ENCODE measurements around the gene SLC36A2.
"Not testable (repeated sequence)": the region's sequence is repeated elsewhere in the genome, so short reads cannot be mapped to it uniquely, and the experiment has no call there.

SLC36A2 gene

GRCh38 chr5:151320481-151320880 is 26.9 kb downstream of the SLC36A2 start:
- no peak for DNase-seq

GRCh38 chr5:151318850-151319732 is 28.3 kb downstream of the SLC36A2 start:
- DNase-seq = no peak

DNA sequence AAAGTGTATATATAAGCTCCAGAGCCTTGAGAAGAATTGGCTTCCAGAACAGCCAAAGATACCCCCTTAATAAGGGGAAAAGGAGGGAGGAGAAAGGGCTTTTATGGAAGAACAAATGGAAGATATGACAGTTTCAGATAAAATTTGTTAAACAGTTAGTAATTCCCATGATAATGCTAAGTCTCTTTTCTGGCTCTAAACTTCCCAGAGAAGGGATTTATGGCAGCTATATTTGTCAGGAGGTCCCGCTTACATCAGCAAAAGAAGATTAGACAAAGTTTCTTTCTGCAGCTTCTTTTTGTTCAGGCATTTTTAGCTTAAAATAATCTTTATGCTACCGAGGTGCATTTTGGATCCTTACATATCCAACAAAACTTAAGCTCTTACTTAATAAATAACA is 29.5 kb downstream of the SLC36A2 start:
- DNase-seq = no peak

GRCh38 chr5:151315998-151316597 is 31.3 kb downstream of the SLC36A2 start:
- DNase-seq = no peak

GRCh38 chr5:151313357-151313756 is 34.0 kb downstream of the SLC36A2 start:
- DNase-seq = no peak

- no peak for DNase-seq
These were observed 34.5 kb downstream of the SLC36A2 start for GRCh38 chr5:151312756-151313324.

DNA sequence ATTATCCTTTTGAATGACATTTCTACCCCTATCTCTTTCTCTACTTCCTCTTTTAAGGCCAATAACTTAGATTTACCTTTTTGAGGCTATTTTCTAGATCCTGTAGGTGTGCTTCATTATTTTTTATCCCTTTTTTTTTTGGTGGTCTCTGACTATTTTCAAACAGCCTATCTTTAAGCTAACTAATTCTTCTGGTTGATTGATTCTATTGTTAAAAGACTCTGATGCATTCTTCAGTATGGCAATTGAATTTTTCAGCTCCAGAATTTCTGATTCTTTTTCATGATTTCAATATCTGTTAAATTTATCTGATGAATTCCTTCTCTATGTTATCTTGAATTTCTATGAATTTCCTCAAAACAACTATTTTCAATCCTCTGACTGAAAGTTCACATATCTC is 36.4 kb downstream of the SLC36A2 start:
- DNase-seq = no peak

DNA sequence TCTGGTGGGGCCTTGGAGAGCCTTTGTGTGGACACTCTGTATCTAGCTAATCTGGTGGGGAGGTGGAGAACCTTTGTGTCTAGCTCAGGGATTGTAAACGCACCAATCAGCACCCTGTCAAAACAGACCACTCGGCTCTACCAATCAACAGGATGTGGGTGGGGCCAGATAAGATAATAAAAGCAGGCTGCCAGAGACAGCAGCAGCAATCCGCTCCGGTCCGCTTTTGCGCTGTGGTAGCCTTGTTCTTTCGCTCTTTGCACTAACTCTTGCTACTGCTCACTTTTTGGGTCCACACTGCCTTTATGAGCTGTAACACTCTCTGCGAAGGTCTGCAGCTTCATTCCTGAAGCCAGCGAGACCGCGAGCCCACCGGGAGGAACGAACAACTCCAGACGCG is 37.5 kb downstream of the SLC36A2 start:
- DNase-seq = not testable (repeated sequence)

DNA sequence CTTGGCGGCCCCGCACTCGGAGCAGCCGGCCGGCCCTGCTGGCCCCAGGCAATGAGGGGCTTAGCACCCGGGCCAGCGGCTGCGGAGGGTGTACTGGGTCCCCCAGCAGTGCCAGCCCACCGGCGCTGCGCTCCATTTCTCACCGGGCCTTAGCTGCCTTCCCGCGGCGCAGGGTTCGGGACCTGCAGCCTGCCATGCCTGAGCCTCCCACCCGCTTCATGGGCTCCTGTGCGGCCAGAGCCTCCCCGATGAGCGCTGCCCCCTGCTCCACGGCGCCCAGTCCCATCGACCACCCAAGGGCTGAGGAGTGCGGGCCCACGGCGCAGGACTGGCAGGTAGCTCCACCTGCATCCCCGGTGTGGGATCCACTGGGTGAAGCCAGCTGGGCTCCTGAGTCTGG is 38.1 kb downstream of the SLC36A2 start:
- DNase-seq = not testable (repeated sequence)

- no peak for DNase-seq
These were observed 43.7 kb downstream of the SLC36A2 start, which contains the start of gene SLC36A3 for GRCh38 chr5:151303666-151304065. TSS of gene SLC36A3 (minus strand) at chr5:151303766. CDS start at chr5:151303354, 412 bp downstream.

- no peak for DNase-seq
These were observed 49.1 kb downstream of the SLC36A2 start for GRCh38 chr5:151298063-151298855.

DNA sequence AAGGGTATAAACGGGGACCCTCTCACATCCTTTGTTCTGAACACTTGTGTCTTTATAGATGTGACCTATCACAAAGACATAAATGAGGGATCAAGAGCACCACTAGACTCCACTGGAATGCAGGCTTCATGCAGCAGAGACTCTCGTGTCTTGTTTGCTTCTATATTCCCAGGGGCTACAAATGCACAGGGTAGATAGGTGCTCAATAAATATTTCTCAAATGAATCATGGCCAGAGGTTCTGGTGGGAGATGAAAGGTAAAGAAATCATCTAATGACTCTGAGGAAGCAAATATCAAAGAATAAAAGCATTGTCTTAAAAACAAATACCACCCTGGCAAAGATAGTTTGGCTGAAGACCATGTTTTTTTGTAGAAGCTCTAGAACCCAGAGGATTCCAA is 50.4 kb downstream of the SLC36A2 start:
- no peak for DNase-seq

GRCh38 chr5:151296478-151296830 is 50.9 kb downstream of the SLC36A2 start:
- no peak for DNase-seq

DNA sequence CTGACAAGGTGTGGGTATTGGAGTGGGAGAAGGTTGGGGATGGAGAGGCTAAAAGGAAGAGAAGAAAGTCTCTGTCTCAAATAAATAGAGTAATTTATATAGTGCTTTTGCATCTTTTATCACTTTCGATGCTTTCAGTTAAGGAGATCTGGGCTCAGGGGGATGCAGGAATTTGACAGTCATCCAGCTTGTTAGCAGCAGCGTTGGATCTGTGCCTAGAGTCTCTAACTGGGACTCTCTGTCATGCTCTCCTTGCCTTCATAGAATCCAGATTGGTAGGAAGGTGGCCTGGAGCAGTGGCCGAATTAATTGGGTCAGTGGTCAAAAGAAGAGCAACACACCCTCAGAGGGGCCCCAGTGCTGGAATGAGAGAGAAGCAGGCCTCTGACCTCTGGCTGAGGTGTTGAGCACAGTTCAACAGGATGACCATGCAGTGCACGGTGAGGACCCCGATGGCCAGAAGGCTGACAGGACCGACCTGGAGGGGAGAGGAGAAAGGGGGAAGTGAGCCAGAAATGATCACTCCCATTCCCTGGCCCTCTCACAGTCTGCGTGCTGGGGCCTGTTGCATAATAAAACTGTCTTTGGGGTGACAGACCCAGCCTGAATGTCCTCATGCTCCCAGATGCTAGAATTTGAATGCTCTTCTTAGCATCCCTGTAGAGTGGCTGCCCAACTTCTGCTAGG is 51.4 kb downstream of the SLC36A2 start:
- no peak for DNase-seq

- DNase-seq = no peak
These were observed 52.2 kb downstream of the SLC36A2 start for GRCh38 chr5:151295138-151295537.

DNA sequence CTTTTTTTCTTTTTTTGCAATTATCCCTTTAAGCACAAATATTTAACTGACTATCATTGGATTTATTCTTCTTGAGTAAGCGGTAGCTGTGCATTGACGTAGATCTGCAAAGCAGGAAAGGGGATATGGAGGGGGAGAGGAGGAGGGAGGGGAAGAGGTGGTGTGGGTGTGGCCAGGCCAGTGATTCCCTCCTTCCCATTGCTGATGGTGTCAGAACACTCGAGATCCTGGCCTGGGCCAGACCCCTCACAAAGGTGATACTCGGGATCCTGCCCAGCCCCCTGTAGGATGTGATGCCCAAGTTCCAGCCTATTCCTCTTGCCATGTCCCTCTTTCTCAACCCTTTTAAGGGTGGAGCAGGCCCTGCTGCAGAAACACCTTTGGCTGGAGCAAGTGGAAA is 53.7 kb downstream of the SLC36A2 start:
- no peak for DNase-seq

GRCh38 chr5:151288180-151288579 is 59.2 kb downstream of the SLC36A2 start:
- no peak for DNase-seq

DNA sequence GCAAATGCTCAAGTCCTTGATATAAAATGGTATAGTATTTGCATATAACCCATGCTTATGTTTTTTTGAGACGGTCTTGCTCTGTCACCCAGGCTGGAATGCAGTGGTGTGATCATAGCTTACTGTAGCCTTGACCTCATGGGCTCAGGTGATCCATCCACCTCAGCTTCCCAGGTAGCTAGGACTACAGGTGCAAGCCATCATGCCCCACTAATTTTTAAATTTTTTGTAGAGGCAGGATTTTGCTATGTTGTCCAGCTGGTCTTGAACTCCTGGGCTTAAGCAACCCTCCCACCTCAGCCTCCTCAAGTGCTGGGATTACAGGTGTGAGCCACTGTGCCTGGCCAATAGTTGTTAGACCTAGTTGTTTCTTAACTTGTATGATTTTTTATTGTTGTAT is 61.1 kb downstream of the SLC36A2 start:
- DNase-seq = no peak

DNA sequence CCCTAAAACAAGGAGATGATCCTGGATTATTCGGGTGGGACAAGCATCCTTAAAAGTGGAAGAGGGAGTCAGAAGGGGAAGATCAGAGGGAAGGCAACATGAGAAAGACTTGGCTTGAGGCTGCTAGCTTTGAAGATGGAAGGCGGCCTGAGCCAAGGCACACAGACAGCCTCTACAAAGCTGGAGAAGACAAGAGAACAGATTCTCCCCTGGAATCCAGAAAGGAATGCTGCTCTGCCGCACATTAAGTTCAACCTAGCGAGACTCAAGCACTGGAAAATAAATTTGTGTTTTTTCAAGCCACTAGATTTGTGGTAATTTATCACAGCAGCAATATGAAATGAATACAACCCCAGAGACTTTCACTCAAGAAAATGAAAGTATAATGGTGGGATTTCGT is 61.7 kb downstream of the SLC36A2 start:
- no peak for DNase-seq

- DNase-seq = no peak
These were observed 62.9 kb downstream of the SLC36A2 start for GRCh38 chr5:151284392-151284967.

GRCh38 chr5:151283120-151283825 is 64.1 kb downstream of the SLC36A2 start:
- DNase-seq = no peak

All from NCI-H1417 treated with DMSO at 0.1 percent for 48 hours (cell line).